Epithelial cell of proximal tubule (primary cell): ENCODE data around the gene NAV1. TPM values are rescaled to one million over a fixed set of nuclear protein-coding genes. Genes with fewer than 3 reads are reported as not detected.

Experiments used
- DNase-seq: peaks from one replicate; pipeline ENCODE4 v3.0.0-alpha.2; 2011; ENCODE audit warnings: low read depth
- H3K4me3 ChIP-seq: 2 replicates; pipeline ENCODE4 v1.5.1; 2011; ENCODE audit warnings: low read depth, mild to moderate bottlenecking, low read length
- CTCF ChIP-seq: conservative IDR thresholded peaks from 2 replicates; pipeline ENCODE4 v1.5.1; 2012; ENCODE audit warnings: low read depth, mild to moderate bottlenecking, low read length
- total RNA-seq: library from RNA; depleted of rRNA; stranded (reverse); fragments of >200 nt; gene quantifications from 2 replicates; pipeline ENCODE4 v1.2.3, GENCODE V29; 2015

NAV1 gene
- total RNA-seq, 1 donor from 2014 or later, result 24.3 TPM

- no peak for TF ChIP-seq CTCF
- H3K4me3 ChIP-seq, result peak overlapping the region; percentile 83
Measured at GRCh38 chr1:201504799-201505502, 34.0 kb upstream of the NAV1 start.

GRCh38 chr1:201505503-201505890, 33.4 kb upstream of the NAV1 start:
- no peak for DNase-seq
- H3K4me3 ChIP-seq, result peak overlapping the region; percentile 83
- TF ChIP-seq CTCF, result no peak

More at GRCh38 chr1:201504799-201505502, 34.0 kb upstream of the NAV1 start:
- DNase-seq, result no peak

GRCh38 chr1:201506092-201506491, 32.8 kb upstream of the NAV1 start:
- no peak for DNase-seq
- TF ChIP-seq CTCF, result no peak
- peak overlapping the region; percentile 83 for H3K4me3 ChIP-seq

GRCh38 chr1:201506557-201507359, 32.2 kb upstream of the NAV1 start, which contains the start of gene CSRP1:
Gene CSRP1 (minus strand): TSS chr1:201507123. CDS start chr1:201496303, 10,820 bp downstream.
- no peak for DNase-seq
- peak within 1 kb of the TSS; percentile 83 for H3K4me3 ChIP-seq
- TF ChIP-seq CTCF, result no peak

GRCh38 chr1:201507360-201507675, 31.6 kb upstream of the NAV1 start:
- peak overlapping the region; percentile 83 for H3K4me3 ChIP-seq
- DNase-seq, result no peak
- no peak for TF ChIP-seq CTCF

- TF ChIP-seq CTCF, result no peak
- H3K4me3 ChIP-seq, result no peak overlapping the region
- no peak for DNase-seq
Measured at GRCh38 chr1:201508809-201509208, 30.1 kb upstream of the NAV1 start.
